ENCODE measurements around the gene HFE.

- TF ChIP-seq SUZ12 (IDR thresholded peaks at IDR 0.05; ENCODE audit: extremely low read depth, insufficient read depth, insufficient read length) (no peak), ZNF274 (IDR thresholded peaks at IDR 0.05; ENCODE audit: low read depth, low read length) (no peak), YY1 (IDR thresholded peaks at IDR 0.05; ENCODE audit: insufficient read depth, insufficient read length) (no peak)
Observed at GRCh38 chr6:26133730-26134129, 46.5 kb downstream of the HFE start.

Data from NT2/D1 (cell line).